DND-41 (cell line): ENCODE results near the gene ZNF90.

ENCODE experiments used
- EZH2 ChIP-seq: IDR thresholded peaks from 3 replicates; pipeline ENCODE4 v1.6.1; 2012; ENCODE audit warnings: borderline replicate concordance, low read depth, mild to moderate bottlenecking, moderate library complexity, low read length, inconsistent platforms; ENCODE audit not compliant: severe bottlenecking
- TF ChIP-seq, protein P1 (sequence below): IDR thresholded peaks from 2 replicates; pipeline ENCODE4 v1.5.1; 2012; ENCODE audit warnings: borderline replicate concordance, low read length, moderate library complexity, mild to moderate bottlenecking; ENCODE audit not compliant: poor library complexity, severe bottlenecking; ENCODE audit errors: extremely low read depth

DNA sequence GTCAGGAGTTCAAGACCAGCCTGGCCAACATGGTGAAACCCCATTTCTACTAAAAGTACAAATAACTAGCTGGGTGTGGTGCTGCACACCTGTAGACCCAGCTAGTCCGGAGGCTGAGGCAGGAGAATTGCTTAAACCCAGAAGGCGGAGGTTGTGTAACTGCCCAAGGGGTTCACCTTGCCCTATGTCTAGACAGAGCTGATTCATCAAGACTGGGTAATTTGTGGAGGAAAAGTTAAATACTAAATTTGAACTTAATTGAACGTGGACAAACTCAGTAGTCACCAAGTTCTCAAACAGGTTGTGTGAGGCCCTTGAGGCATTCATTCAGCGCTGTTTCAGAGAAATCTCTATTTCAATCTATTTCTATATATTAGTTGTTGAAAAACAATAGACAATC, 75.5 kb downstream of the ZNF90 start:
- TF ChIP-seq, protein P1, sequence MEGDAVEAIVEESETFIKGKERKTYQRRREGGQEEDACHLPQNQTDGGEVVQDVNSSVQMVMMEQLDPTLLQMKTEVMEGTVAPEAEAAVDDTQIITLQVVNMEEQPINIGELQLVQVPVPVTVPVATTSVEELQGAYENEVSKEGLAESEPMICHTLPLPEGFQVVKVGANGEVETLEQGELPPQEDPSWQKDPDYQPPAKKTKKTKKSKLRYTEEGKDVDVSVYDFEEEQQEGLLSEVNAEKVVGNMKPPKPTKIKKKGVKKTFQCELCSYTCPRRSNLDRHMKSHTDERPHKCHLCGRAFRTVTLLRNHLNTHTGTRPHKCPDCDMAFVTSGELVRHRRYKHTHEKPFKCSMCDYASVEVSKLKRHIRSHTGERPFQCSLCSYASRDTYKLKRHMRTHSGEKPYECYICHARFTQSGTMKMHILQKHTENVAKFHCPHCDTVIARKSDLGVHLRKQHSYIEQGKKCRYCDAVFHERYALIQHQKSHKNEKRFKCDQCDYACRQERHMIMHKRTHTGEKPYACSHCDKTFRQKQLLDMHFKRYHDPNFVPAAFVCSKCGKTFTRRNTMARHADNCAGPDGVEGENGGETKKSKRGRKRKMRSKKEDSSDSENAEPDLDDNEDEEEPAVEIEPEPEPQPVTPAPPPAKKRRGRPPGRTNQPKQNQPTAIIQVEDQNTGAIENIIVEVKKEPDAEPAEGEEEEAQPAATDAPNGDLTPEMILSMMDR: no peak
- no peak for TF ChIP-seq EZH2
